Mesothelial cell of epicardium (in vitro differentiated cells): ENCODE measurements around the gene UBR2. TPM values are rescaled to one million over a fixed set of nuclear protein-coding genes. Genes with fewer than 3 reads are reported as not detected.
"Not testable (repeated sequence)": the region's sequence is repeated elsewhere in the genome, so short reads cannot be mapped to it uniquely, and the experiment has no call there.

Experiments
- DNase-seq, 2 experiments: peaks; one replicate each; pipeline ENCODE4 v3.0.0; 2021; ENCODE audit warnings: low spot score in 2 of 2; ENCODE audit not compliant: unreplicated experiment in 2 of 2
- H3K27ac Mint-ChIP-seq: 2 replicates; pipeline ENCODE4 v1.8.0; 2021; ENCODE audit warnings: mixed read lengths
- H3K27me3 Mint-ChIP-seq: 2 replicates; pipeline ENCODE4 v1.8.0; 2021; ENCODE audit warnings: low read depth, mixed read lengths
- H3K36me3 Mint-ChIP-seq: 2 replicates; pipeline ENCODE4 v1.8.0; 2021; ENCODE audit warnings: mixed read lengths
- H3K4me1 Mint-ChIP-seq: 2 replicates; pipeline ENCODE4 v1.8.0; 2021; ENCODE audit warnings: mixed read lengths
- H3K4me3 Mint-ChIP-seq: 2 replicates; pipeline ENCODE4 v1.8.0; 2021; ENCODE audit warnings: mild to moderate bottlenecking, moderate library complexity, mixed read lengths
- H3K9me3 Mint-ChIP-seq: 2 replicates; pipeline ENCODE4 v1.8.0; 2021; ENCODE audit warnings: mixed read lengths
- total RNA-seq: library from RNA; stranded (reverse); gene quantifications from 3 replicates; pipeline ENCODE4 v1.2.1, GENCODE V29; 2021
- TF ChIP-seq, protein P1 (sequence below): fragments of 200-600 bp; sonication (generic); IDR thresholded peaks from one replicate; pipeline ENCODE4 v1.5.0; 2021; ENCODE audit warnings: antibody characterized with exemption; ENCODE audit not compliant: unreplicated experiment

The UBR2 gene
- total RNA-seq, 1 donor from 2014 or later: 26.8 TPM

DNA sequence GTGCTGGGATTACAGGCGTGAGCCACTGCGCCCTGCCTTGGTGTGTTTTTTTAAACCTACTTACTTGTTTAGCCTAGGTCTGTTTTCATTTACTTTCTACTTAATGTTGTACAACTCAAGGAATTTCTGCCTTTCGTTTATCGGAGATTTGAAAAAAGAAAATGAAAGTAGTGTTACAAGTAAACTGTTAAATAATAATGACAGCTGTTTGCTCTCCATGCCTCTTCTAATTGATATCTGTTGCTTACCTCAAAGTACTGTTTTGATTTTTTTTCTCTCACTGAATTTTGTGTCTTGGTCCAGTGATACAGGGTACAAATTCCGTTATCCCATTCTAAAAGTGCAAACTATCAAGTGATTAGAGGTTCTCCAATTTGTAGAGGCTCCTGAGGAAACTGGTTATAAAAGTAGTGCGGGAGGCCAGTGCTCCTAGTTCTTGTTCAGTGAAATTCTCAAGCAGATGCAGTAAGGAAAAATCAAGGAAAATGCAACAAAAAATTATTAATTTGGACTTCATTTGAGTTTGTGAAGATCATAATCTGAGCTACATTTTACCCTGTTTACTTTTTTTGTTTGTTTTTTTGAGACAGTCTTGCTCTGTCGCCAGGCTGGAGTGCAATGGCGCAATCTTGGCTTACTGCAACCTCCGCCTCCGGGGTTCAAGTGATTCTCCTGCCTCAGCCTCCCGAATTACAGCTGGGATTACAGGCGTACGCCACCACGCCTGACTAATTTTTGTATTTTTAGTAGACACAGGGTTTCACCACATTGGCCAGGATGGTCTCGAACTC lies 2.2 kb downstream of the UBR2 start:
- no peak overlapping the region for H3K27ac Mint-ChIP-seq
- peaks cover 6% of the 10 kb centered on the region for H3K36me3 Mint-ChIP-seq
- no peaks in the 10 kb centered on the region for H3K27me3 Mint-ChIP-seq

DNA sequence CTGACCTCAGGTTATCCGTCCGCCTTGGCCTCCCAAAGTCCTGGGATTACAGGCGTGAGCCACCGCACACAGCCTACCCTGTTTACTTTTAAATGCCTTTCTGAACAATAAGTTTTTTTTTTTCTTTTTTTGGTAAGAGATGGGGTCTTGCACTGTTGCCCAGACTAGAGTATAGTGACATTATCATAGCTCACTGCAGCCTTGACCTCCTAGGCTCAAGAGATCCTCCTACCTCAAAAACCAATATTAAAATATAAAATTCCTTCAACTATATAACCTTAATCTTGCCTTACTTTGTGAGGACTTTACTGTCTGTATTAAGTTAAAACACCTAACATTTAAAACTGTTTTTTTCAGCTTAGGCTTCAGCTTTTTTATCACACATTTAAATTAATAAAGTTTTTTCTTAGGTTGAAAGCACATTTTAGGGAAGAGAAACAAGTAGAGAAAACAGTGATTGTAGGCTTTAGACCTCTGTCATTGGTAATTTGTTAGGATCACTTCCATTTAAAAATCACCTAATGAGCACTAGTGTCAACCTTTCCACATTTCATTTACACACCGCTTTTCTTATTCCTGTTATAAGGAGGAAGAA lies 2.9 kb downstream of the UBR2 start:
- DNase-seq: no peak
- no peak overlapping the region for H3K4me3 Mint-ChIP-seq
- H3K27ac Mint-ChIP-seq: no peak overlapping the region
- H3K4me1 Mint-ChIP-seq: peaks cover 12% of the 10 kb centered on the region
- TF ChIP-seq, protein P1, sequence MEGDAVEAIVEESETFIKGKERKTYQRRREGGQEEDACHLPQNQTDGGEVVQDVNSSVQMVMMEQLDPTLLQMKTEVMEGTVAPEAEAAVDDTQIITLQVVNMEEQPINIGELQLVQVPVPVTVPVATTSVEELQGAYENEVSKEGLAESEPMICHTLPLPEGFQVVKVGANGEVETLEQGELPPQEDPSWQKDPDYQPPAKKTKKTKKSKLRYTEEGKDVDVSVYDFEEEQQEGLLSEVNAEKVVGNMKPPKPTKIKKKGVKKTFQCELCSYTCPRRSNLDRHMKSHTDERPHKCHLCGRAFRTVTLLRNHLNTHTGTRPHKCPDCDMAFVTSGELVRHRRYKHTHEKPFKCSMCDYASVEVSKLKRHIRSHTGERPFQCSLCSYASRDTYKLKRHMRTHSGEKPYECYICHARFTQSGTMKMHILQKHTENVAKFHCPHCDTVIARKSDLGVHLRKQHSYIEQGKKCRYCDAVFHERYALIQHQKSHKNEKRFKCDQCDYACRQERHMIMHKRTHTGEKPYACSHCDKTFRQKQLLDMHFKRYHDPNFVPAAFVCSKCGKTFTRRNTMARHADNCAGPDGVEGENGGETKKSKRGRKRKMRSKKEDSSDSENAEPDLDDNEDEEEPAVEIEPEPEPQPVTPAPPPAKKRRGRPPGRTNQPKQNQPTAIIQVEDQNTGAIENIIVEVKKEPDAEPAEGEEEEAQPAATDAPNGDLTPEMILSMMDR: no peak
- H3K27me3 Mint-ChIP-seq: no peaks in the 10 kb centered on the region
- no peaks in the 10 kb centered on the region for H3K9me3 Mint-ChIP-seq
- H3K36me3 Mint-ChIP-seq: peaks cover 6% of the 10 kb centered on the region

More for the DNA sequence above, 2.2 kb downstream of the UBR2 start:
- no peaks in the 10 kb centered on the region for H3K9me3 Mint-ChIP-seq
- H3K4me1 Mint-ChIP-seq: peaks cover 12% of the 10 kb centered on the region
- DNase-seq: no peak
- TF ChIP-seq, protein P1: no peak
- peak overlapping the region; percentile 88 for H3K4me3 Mint-ChIP-seq

DNA sequence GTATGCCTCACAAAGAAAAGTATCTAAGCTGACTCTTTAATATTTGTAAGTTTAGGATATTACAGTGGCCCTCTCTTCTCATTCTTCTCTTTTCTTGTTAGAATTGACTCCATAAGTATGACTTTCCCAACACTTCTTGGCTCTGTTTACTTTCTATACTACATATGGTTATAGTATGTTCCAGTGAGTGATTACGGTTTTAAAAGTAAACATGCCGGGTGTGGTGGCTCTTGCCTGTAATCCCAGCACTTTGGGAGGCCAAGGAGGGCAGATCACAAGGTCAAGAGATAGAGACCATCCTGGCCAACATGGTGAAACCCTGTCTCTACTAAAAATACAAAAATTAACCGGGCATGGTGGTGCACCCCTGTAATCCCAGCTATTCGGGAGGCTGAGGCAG lies 3.4 kb downstream of the UBR2 start:
- H3K9me3 Mint-ChIP-seq, DNase-seq, H3K27me3 Mint-ChIP-seq, H3K4me3 Mint-ChIP-seq, H3K36me3 Mint-ChIP-seq, H3K27ac Mint-ChIP-seq: not testable (repeated sequence)
- H3K4me1 Mint-ChIP-seq: peaks cover 12% of the 10 kb centered on the region

DNA sequence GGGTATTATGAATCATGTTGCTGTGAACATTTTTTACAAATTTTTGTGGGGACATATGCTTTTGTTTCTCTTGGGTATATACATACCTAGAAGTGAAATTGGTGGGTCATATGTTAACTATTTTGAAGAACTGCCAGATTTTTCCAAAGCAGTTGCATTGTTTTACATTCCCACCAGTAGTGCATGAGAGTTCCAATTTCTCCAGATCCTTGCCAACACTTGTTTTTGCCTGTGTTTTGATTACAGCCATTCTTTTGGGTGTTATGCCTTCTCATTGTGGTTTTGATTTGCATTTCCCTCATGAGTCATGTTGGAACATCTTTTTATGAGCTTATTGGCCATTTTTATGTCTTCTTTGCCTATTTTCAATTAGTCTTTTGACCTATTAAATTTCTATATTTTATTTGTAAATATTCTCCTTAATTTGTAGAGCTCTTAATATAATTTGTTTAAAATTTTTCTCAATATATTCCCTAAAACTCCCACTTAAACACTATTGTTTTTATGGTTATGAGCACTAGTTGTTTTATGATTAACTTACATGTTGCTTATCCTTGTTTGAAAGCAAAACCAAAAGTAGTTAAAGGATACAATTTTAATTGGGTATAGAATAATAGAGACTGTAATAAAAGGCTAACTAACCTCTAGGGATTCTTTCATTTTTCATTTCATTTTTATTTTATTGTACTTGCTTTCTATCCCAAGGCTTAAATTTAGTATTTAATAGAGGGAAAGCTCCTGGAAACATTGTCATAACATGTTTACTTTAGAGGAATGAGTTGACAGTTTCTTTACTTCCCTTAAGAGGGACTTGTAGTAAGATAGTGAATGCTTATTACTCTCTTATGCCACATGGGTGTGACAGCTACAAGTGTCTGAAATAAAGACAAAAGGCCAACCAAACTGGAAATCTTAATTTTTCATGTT lies 5.5 kb downstream of the UBR2 start:
- TF ChIP-seq, protein P1: no peak
- DNase-seq: no peak
- peaks cover 10% of the 10 kb centered on the region for H3K36me3 Mint-ChIP-seq
- H3K27ac Mint-ChIP-seq: no peak overlapping the region
- H3K9me3 Mint-ChIP-seq: no peaks in the 10 kb centered on the region
- H3K27me3 Mint-ChIP-seq: no peaks in the 10 kb centered on the region
- peaks cover 12% of the 10 kb centered on the region for H3K4me1 Mint-ChIP-seq
- H3K4me3 Mint-ChIP-seq: no peak overlapping the region

DNA sequence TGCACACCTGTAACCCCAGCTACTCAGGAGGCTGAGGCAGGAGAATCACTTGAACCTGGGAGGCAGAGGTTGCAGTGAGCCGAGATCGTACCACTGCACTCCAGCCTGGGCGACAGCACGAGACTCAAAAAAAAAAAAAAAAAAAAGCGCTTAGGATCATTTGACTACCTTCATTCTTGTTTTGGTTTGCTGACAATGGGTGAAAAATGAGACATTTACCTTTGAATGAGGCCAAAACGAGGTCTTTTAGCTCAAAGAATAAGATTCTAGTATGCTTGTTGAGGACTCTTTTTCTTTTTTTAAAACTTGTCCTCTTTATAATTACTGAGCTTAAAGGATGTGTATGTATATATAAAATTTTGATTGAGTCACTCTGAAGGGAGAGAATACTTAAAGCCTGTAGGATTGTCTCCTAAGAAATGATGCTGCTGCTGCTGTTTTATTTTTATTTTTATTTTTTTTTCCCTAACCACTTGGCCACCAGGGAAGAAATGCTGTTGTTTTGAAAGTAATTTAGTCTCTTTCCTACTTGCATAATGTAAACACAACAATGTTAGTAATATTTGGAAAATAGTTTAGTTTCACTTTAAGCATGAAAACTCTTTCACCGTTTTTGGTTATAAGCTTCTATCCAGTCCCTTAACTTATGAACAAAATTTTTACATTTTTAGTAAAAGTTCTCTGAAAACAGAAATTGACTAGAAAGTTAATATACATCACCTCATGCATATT lies 7.9 kb downstream of the UBR2 start:
- H3K4me3 Mint-ChIP-seq: no peak overlapping the region
- H3K27me3 Mint-ChIP-seq: no peaks in the 10 kb centered on the region
- TF ChIP-seq, protein P1: no peak
- no peaks in the 10 kb centered on the region for H3K9me3 Mint-ChIP-seq
- H3K36me3 Mint-ChIP-seq: peaks cover 13% of the 10 kb centered on the region
- DNase-seq: no peak
- H3K27ac Mint-ChIP-seq: no peak overlapping the region
- H3K4me1 Mint-ChIP-seq: peaks cover 2% of the 10 kb centered on the region
